ENCODE measurements around the gene CNTROB. TPM values are rescaled to one million over a fixed set of nuclear protein-coding genes. Genes with fewer than 3 reads are reported as not detected.

CNTROB gene
- total RNA-seq, 1 donor = 25.5 TPM

- TF ChIP-seq CTCF (IDR thresholded peaks at IDR 0.05; ENCODE audit: insufficient read depth, low read depth, low read length) = no peak
- H3K4me3 ChIP-seq (ENCODE audit: low read depth, low read length) = no peak overlapping the region
- DNase-seq (ENCODE audit: low read depth) = no peak
Observed at GRCh38 chr17:7992516-7992915, 60.5 kb downstream of the CNTROB start.

DNA sequence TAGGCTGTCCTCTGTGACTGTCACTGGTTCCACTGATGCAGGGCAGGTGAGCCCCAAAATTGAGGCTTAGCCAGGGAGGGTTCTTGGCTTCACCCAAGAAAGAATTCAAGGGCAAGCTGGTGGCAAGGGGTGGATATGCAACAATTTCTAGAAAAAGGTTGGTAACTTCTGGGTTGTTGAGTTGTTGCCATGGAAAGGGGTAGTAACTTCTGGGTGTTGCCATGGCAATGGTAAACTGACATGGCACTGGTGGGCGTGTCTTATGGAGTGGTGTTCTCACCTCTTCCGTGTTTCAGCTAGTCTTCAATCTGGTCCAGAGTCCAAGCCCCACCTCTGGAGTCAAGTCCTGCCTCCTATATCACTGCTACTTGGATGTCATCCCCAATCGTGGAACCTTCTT is 60.9 kb downstream of the CNTROB start:
- TF ChIP-seq CTCF (IDR thresholded peaks at IDR 0.05; ENCODE audit: insufficient read depth, low read depth, low read length) = no peak
- no peak overlapping the region for H3K4me3 ChIP-seq (ENCODE audit: low read depth, low read length)
- no peak for DNase-seq (ENCODE audit: low read depth)

DNA sequence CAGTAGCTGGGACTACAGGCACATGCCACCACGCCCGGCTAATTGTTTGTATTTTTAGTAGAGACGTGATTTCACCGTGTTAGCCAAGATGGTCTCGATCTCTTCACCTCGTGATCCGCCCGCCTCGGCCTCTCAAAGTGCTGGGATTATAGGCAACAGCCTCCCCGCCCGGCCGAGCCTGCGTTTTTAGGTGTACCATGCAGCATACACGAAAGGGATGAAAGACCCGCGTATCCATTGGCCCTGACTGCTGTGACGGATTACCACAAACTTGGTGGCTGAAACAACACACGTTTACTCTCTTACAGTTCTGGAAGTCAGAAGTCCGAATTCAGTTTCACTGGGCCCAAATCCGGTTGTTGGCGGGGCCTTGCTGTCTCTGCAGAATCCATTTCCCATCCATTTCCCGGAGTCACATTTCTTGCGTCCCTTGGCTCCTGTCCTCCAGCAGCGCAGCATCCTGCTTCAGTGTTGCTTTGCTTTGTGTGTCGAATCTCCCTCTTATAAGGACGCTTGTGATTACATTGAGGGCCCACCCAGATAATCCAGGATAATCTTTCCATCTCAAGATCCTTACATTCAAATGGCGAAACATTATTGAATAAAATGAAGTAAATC is 62.1 kb downstream of the CNTROB start:
- no peak overlapping the region for H3K4me3 ChIP-seq (ENCODE audit: low read depth, low read length)
- TF ChIP-seq CTCF (IDR thresholded peaks at IDR 0.05; ENCODE audit: insufficient read depth, low read depth, low read length) = no peak
- no peak for DNase-seq (ENCODE audit: low read depth)

DNA sequence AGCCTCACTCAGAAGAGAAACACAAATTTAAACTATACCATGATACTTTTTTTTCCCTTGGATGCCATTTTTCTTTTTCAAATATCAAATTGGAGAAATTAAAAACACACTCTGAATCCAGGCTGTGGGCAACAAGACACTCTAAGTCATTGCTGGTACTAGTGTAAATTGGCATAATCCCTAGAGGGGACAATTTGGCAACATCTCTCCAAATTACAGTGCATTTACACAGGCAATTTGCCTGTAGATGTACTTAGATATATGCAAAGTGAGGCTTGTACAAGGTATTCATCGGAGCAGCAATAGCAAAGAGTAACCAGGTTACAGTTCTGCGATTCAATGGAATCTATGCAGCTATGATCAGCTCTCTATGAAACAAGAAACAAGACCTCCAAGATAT is 63.7 kb downstream of the CNTROB start:
- TF ChIP-seq CTCF (IDR thresholded peaks at IDR 0.05; ENCODE audit: insufficient read depth, low read depth, low read length) = no peak
- H3K4me3 ChIP-seq (ENCODE audit: low read depth, low read length) = no peak overlapping the region
- DNase-seq (ENCODE audit: low read depth) = no peak

DNA sequence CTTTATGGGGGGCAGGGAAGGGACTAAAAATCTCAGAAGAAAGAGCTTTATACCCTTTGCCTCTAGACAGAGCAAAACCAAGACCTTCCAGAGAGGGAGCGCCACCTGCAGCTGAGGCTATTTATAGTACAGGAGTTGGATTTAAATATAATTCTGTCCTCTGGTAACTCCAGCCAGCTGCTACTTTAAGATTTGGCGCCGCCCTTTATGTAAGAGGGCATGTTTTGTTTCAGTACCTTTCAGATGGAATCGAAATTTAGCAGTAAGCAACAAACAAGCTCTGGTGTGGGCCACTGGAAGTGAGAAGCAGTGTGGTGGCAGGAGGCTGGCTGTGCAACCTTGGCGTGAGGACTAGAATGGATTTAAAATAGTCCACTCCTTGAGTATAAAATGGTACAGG is 65.2 kb downstream of the CNTROB start:
- peak; percentile 53 for DNase-seq (ENCODE audit: low read depth)
- TF ChIP-seq CTCF (IDR thresholded peaks at IDR 0.05; ENCODE audit: insufficient read depth, low read depth, low read length) = peak; percentile 55
- no peak overlapping the region for H3K4me3 ChIP-seq (ENCODE audit: low read depth, low read length)

Small RNA genes lying within 50 kb of the gene (small RNA-seq; reads per million reads assigned to genes)
- gene SCARNA21 = 3.9 reads per million, percentile 76 among the genes with 10 or more reads in this experiment

Other genes with a start within 250 kb of the CNTROB start
- 50.6 and 79.5 TPM in 2 replicates for gene TP53, start 244.7 kb upstream of the CNTROB start, total RNA-seq
- 5.2 and 6.0 TPM in 2 replicates for gene WRAP53, start 243.7 kb upstream of the CNTROB start, total RNA-seq
- gene EFNB3, start 227.0 kb upstream of the CNTROB start, total RNA-seq = 0.32 and 0.43 TPM in 2 replicates
- under 0.01 and 0.43 TPM in 2 replicates for gene DNAH2, start 214.5 kb upstream of the CNTROB start, total RNA-seq
- 3.0 and 5.8 TPM in 2 replicates for gene KDM6B, start 98.0 kb upstream of the CNTROB start, total RNA-seq
- 0.43 and 1.3 TPM in 2 replicates for gene TMEM88, start 77.1 kb upstream of the CNTROB start, total RNA-seq
- 55.3 and 73.1 TPM in 2 replicates for gene NAA38, start 74.6 kb upstream of the CNTROB start, total RNA-seq
- 6.4 and 11.2 TPM in 2 replicates for gene CYB5D1, start 74.2 kb upstream of the CNTROB start, total RNA-seq
- 103 and 111 TPM in 2 replicates for gene CHD3, start 43.4 kb upstream of the CNTROB start, total RNA-seq
- gene RNF227, start 15.9 kb upstream of the CNTROB start, total RNA-seq = 2.2 and 4.2 TPM in 2 replicates
- gene KCNAB3, start 2.4 kb upstream of the CNTROB start, total RNA-seq = 1.3 and 1.7 TPM in 2 replicates
- gene TRAPPC1, start 260 bp upstream of the CNTROB start, total RNA-seq = 42.7 and 47.4 TPM in 2 replicates
- under 0.01 TPM in 1 of 2 replicates, not detected in the other for gene GUCY2D, start 70.4 kb downstream of the CNTROB start, total RNA-seq
- gene ALOX15B, start 106.9 kb downstream of the CNTROB start, total RNA-seq = not detected in 2 replicates
- not detected in 2 replicates for gene ALOX12B, start 155.5 kb downstream of the CNTROB start, total RNA-seq
- not detected in 2 replicates for gene ALOXE3, start 186.3 kb downstream of the CNTROB start, total RNA-seq
- gene HES7, start 191.9 kb downstream of the CNTROB start, total RNA-seq = not detected in 2 replicates
- gene PER1, start 220.2 kb downstream of the CNTROB start, total RNA-seq = 5.5 and 12.5 TPM in 2 replicates
- 5.6 and 6.1 TPM in 2 replicates for gene VAMP2, start 230.7 kb downstream of the CNTROB start, total RNA-seq
- gene TMEM107, start 244.2 kb downstream of the CNTROB start, total RNA-seq = 15.5 and 23.7 TPM in 2 replicates